Upper lobe of left lung (tissue), 4 donors: ENCODE results near the gene EAPP.
"Not testable (repeated sequence)": the region's sequence is repeated elsewhere in the genome, so short reads cannot be mapped to it uniquely, and the experiment has no call there.

Experiments used
- CTCF ChIP-seq, 6 experiments: fragments of 450-650 bp in 4 of 6; fragments of 200-600 bp in 2 of 6; sonication (generic) in 2 of 6; IDR thresholded peaks; one replicate each; pipeline ENCODE4 v1.5.1; 2016 to 2019; ENCODE audit warnings: antibody characterized with exemption in 6 of 6
- EP300 ChIP-seq, 4 donors: sonication (generic); formaldehyde crosslinking; IDR thresholded peaks; one replicate each; pipeline ENCODE4 v1.5.1; 2017; ENCODE audit warnings: antibody characterized with exemption in 4 of 4, control low read depth in 2 of 4

- TF ChIP-seq EP300, CTCF (IDR thresholded peaks at IDR 0.05): not testable (repeated sequence)
Observed at GRCh38 chr14:34555583-34556497, 16.3 kb upstream of the EAPP start.
